HepG2 (cell line): Measurements from ENCODE around the gene SMARCC1. TPM values are rescaled to one million over a fixed set of nuclear protein-coding genes. Genes with fewer than 3 reads are reported as not detected.
A peak's percentile ranks its signal among the peaks of the same experiment; 100 is the strongest.

Experiments
- BRD4 ChIP-seq: sonication (generic); formaldehyde crosslinking; IDR thresholded peaks from 2 replicates; pipeline ENCODE4 v1.4.0; 2020; ENCODE audit warnings: missing genetic modification reagents
- DDIT3 ChIP-seq: sonication (generic); formaldehyde crosslinking; IDR thresholded peaks from 2 replicates; pipeline ENCODE4 v1.4.0; 2020; ENCODE audit warnings: mild to moderate bottlenecking, missing genetic modification reagents
- ERF ChIP-seq: IDR thresholded peaks from 2 replicates; pipeline ENCODE4 v1.6.1; 2018; ENCODE audit warnings: missing biosample characterization, missing genetic modification reagents
- HDAC1 ChIP-seq: sonication (generic); formaldehyde crosslinking; IDR thresholded peaks from 2 replicates; pipeline ENCODE4 v1.5.1; 2020; ENCODE audit warnings: mild to moderate bottlenecking, missing genetic modification reagents
- HOMEZ ChIP-seq: IDR thresholded peaks from 2 replicates; pipeline ENCODE4 v1.6.1; 2016; ENCODE audit warnings: low read depth
- IRF1 ChIP-seq: sonication (generic); formaldehyde crosslinking; IDR thresholded peaks from 2 replicates; pipeline ENCODE4 v1.4.0; 2020; ENCODE audit warnings: low read depth, mild to moderate bottlenecking, missing genetic modification reagents
- ISX ChIP-seq: sonication (generic); formaldehyde crosslinking; conservative IDR thresholded peaks from 2 replicates; pipeline ENCODE4 v1.5.0; 2020; ENCODE audit warnings: missing genetic modification reagents
- PRDM4 ChIP-seq: sonication (generic); formaldehyde crosslinking; IDR thresholded peaks from 2 replicates; pipeline ENCODE4 v1.9.0; 2021; ENCODE audit warnings: missing genetic modification reagents, borderline replicate concordance
- RFX3 ChIP-seq: IDR thresholded peaks from 2 replicates; pipeline ENCODE4 v1.6.1; 2016; ENCODE audit warnings: missing biosample characterization, missing genetic modification reagents
- SOX13 ChIP-seq, 3 experiments: fragments of 450-650 bp in 1 of 3; sonication (generic) in 1 of 3; formaldehyde crosslinking in 1 of 3; IDR thresholded peaks in 2 of 3; conservative IDR thresholded peaks in 1 of 3; 2 replicates each; pipeline versions ENCODE4 v1.5.0 to v1.6.1; 2016 to 2020; ENCODE audit warnings: antibody characterized with exemption in 1 of 3, mild to moderate bottlenecking in 1 of 3, missing compliant biosample characterization in 1 of 3, missing genetic modification reagents in 1 of 3, moderate library complexity in 1 of 3
- STAG1 ChIP-seq: sonication (generic); formaldehyde crosslinking; IDR thresholded peaks from 2 replicates; pipeline ENCODE4 v1.4.0; 2020; ENCODE audit warnings: missing genetic modification reagents
- TMF1 ChIP-seq: sonication (generic); formaldehyde crosslinking; IDR thresholded peaks from 2 replicates; pipeline ENCODE4 v1.8.1; 2022; ENCODE audit warnings: low read depth, missing genetic modification reagents
- TSC22D2 ChIP-seq: sonication (generic); formaldehyde crosslinking; IDR thresholded peaks from 2 replicates; pipeline ENCODE4 v1.5.1; 2020; ENCODE audit warnings: missing genetic modification reagents, mild to moderate bottlenecking, borderline replicate concordance
- YY1 ChIP-seq: IDR thresholded peaks from 2 replicates; pipeline ENCODE4 v1.6.1; 2011; ENCODE audit warnings: low read length, low read depth, moderate library complexity, mild to moderate bottlenecking; ENCODE audit not compliant: insufficient read depth, insufficient replicate concordance
- ZNF160 ChIP-seq: sonication (generic); formaldehyde crosslinking; IDR thresholded peaks from 2 replicates; pipeline ENCODE4 v1.8.0; 2022; ENCODE audit warnings: mild to moderate bottlenecking, inconsistent platforms, missing genetic modification reagents
- ZNF17 ChIP-seq: sonication (generic); formaldehyde crosslinking; IDR thresholded peaks from 2 replicates; pipeline ENCODE4 v1.5.0; 2020; ENCODE audit warnings: mild to moderate bottlenecking, missing genetic modification reagents
- ZNF629 ChIP-seq: sonication (generic); formaldehyde crosslinking; conservative IDR thresholded peaks from 2 replicates; pipeline ENCODE4 v1.5.0; 2020; ENCODE audit warnings: missing genetic modification reagents
- ZNF776 ChIP-seq: sonication (generic); formaldehyde crosslinking; IDR thresholded peaks from 2 replicates; pipeline ENCODE4 v1.4.0; 2020; ENCODE audit warnings: mild to moderate bottlenecking, missing genetic modification reagents
- ZNF780A ChIP-seq: sonication (generic); formaldehyde crosslinking; IDR thresholded peaks from 2 replicates; pipeline ENCODE4 v1.8.0; 2022; ENCODE audit warnings: mild to moderate bottlenecking, missing genetic modification reagents, moderate library complexity
- ZSCAN5A ChIP-seq: sonication (generic); formaldehyde crosslinking; IDR thresholded peaks from 2 replicates; pipeline ENCODE4 v1.8.0; 2022; ENCODE audit warnings: mild to moderate bottlenecking, missing genetic modification reagents, borderline replicate concordance
- polyA plus RNA-seq, 8 experiments: library from polyadenylated mRNA; depleted of rRNA in 3 of 8; stranded (reverse) in 7 of 8; unstranded in 1 of 8; fragments of >200 nt; fragmentation: Illumina TruSeq in 4 of 8; extraction: Trizol in 4 of 8; gene quantifications; 2 replicates each; pipeline versions ENCODE4 v1.2.1 to v1.2.3, GENCODE V29; 2011 to 2016; ENCODE audit warnings: low read depth in 4 of 8, missing spikeins in 1 of 8, mixed read lengths in 1 of 8; ENCODE audit not compliant: insufficient read depth in 1 of 8
- total RNA-seq, 5 experiments: library from RNA; depleted of rRNA; stranded (reverse); fragments of >200 nt; fragmentation: Illumina TruSeq; extraction: Trizol; gene quantifications; 2 replicates each; pipeline ENCODE4 v1.2.3, GENCODE V29; 2016; ENCODE audit warnings: low read depth in 1 of 5

SMARCC1 gene
- total and polyA plus RNA-seq, 2 of the 13 experiments (the other 11 are each of a cell fraction or from before 2014, with no cell fraction given): 47.9 to 58.4 TPM

- TF ChIP-seq ZSCAN5A (CRISPR knock-in tag): no peak
- TF ChIP-seq TMF1 (CRISPR knock-in tag): 0 out of 2 replicates have a peak, but pooled peaks have one; percentile 23
- TF ChIP-seq RFX3 (CRISPR knock-in tag): no peak
- no peak for TF ChIP-seq IRF1 (CRISPR knock-in tag)
- peak; percentile 55 for TF ChIP-seq ZNF776
- TF ChIP-seq BRD4 (CRISPR knock-in tag): 0 out of 2 replicates have a peak, but pooled peaks have one; percentile 26
- TF ChIP-seq ZNF780A (CRISPR knock-in tag): no peak
- no peak for TF ChIP-seq DDIT3 (CRISPR knock-in tag)
- TF ChIP-seq YY1: peak; percentile 37
- 0 out of 2 replicates have a peak, but pooled peaks have one; percentile 82 for TF ChIP-seq ISX (CRISPR knock-in tag)
- TF ChIP-seq SOX13 (IDR thresholded peaks at IDR 0.05): no peak
- no peak for TF ChIP-seq SOX13 (CRISPR knock-in tag; conservative IDR thresholded peaks at IDR 0.05 in 1 of 2, IDR thresholded peaks at IDR 0.05 in 1 of 2)
- no peak for TF ChIP-seq HOMEZ
- no peak for TF ChIP-seq ZNF160 (CRISPR knock-in tag)
- no peak for TF ChIP-seq TSC22D2 (CRISPR knock-in tag)
- TF ChIP-seq STAG1: no peak
- TF ChIP-seq ZNF17 (CRISPR knock-in tag): no peak
- TF ChIP-seq PRDM4: 0 out of 2 replicates have a peak, but pooled peaks have one; percentile 34
- 0 out of 2 replicates have a peak, but pooled peaks have one; percentile 23 for TF ChIP-seq ZNF629
- peak; percentile 39; the same call in 1 of the 2 replicates for TF ChIP-seq HDAC1 (CRISPR knock-in tag)
- TF ChIP-seq ERF (CRISPR knock-in tag): peak; percentile 74
Measured at GRCh38 chr3:47802734-47803479, 21.2 kb upstream of the SMARCC1 start, which contains the start of gene DHX30 (continued).
